GM12891 (cell line): Measurements from ENCODE around the gene MYO5B.

Experiments used
- DNase-seq: peaks from one replicate; pipeline ENCODE4 v3.0.0; 2011; ENCODE audit warnings: low spot score; ENCODE audit not compliant: insufficient read length
- FAIRE-seq: peaks from 2 replicates; lab custom pipeline; 2011; peaks lifted over from hg19 to GRCh38; lab: Jason Lieb, UNC
- PAX5 ChIP-seq: IDR thresholded peaks from 2 replicates; pipeline ENCODE4 v1.6.1; 2011; ENCODE audit warnings: low read length, moderate library complexity, mild to moderate bottlenecking; ENCODE audit not compliant: insufficient read depth, severe bottlenecking
- POLR2A ChIP-seq: IDR thresholded peaks from 2 replicates; pipeline ENCODE4 v1.6.1; 2011; ENCODE audit warnings: low read depth, low read length, control low read depth
- POLR2AphosphoS5 ChIP-seq: IDR thresholded peaks from 2 replicates; pipeline ENCODE4 v1.6.1; 2011; ENCODE audit warnings: low read depth, low read length, control low read depth
- POU2F2 ChIP-seq: IDR thresholded peaks from 2 replicates; pipeline ENCODE4 v1.6.1; 2011; ENCODE audit warnings: low read depth, mild to moderate bottlenecking, control low read depth, low read length, moderate library complexity
- SPI1 ChIP-seq: IDR thresholded peaks from 2 replicates; pipeline ENCODE4 v1.6.1; 2011; ENCODE audit warnings: low read depth, low read length, control low read depth
- TAF1 ChIP-seq: IDR thresholded peaks from 2 replicates; pipeline ENCODE4 v1.6.1; 2011; ENCODE audit warnings: low read depth, low read length, control low read depth

The MYO5B gene

GRCh38 chr18:50172367-50172766 lies 22.6 kb downstream of the MYO5B start:
- DNase-seq (no peak), FAIRE-seq (no peak)
- TF ChIP-seq POLR2A (no peak), SPI1 (no peak), POU2F2 (no peak), POLR2AphosphoS5 (no peak), PAX5 (no peak), TAF1 (no peak)

DNA sequence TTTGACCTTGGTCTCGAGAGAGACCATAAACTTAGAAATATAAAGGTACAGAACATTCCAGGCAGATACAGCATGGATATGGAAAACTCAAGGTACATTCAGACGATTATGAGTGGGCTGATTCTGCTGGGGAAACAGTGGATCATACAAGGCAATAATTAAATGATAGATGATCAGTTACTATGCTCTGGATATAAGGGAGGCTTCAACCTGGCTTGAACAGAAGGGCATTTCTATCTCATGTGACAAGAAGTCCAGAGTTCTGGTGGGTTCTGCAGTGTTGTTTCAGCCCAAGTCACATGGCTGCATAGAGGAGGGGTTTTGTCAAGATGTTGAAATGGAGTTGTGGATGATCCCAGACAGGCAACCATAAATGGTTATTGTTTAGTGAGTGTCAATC lies 23.5 kb downstream of the MYO5B start:
- FAIRE-seq, result no peak
- TF ChIP-seq SPI1, result no peak
- TF ChIP-seq POU2F2, result no peak
- no peak for TF ChIP-seq PAX5
- TF ChIP-seq POLR2A, result no peak
- TF ChIP-seq POLR2AphosphoS5, result no peak
- TF ChIP-seq TAF1, result no peak
- DNase-seq, result no peak

- no peak for TF ChIP-seq POU2F2
- TF ChIP-seq POLR2A, result no peak
- TF ChIP-seq SPI1, result no peak
- TF ChIP-seq TAF1, result no peak
- no peak for TF ChIP-seq POLR2AphosphoS5
- no peak for TF ChIP-seq PAX5
- DNase-seq (no peak), FAIRE-seq (no peak)
These were observed 24.9 kb downstream of the MYO5B start for GRCh38 chr18:50170004-50170403.

- no peak for FAIRE-seq
- TF ChIP-seq SPI1 (no peak), POLR2AphosphoS5 (no peak), POLR2A (no peak), POU2F2 (no peak), PAX5 (no peak)
- DNase-seq, result no peak
These were observed 25.8 kb downstream of the MYO5B start for GRCh38 chr18:50169149-50169548.

- DNase-seq (no peak), FAIRE-seq (no peak)
- TF ChIP-seq POU2F2, result no peak
- TF ChIP-seq POLR2AphosphoS5, result no peak
- TF ChIP-seq SPI1, result no peak
- no peak for TF ChIP-seq POLR2A
- no peak for TF ChIP-seq TAF1
- TF ChIP-seq PAX5, result no peak
These were observed 27.0 kb downstream of the MYO5B start for GRCh38 chr18:50167966-50168365.

GRCh38 chr18:50166901-50167300 lies 28.0 kb downstream of the MYO5B start:
- no peak for TF ChIP-seq POLR2AphosphoS5
- FAIRE-seq (no peak), DNase-seq (no peak)

GRCh38 chr18:50163505-50163904 lies 31.4 kb downstream of the MYO5B start:
- DNase-seq (no peak), FAIRE-seq (no peak)
- TF ChIP-seq PAX5 (no peak), POU2F2 (no peak), TAF1 (no peak), POLR2A (no peak), SPI1 (no peak), POLR2AphosphoS5 (no peak)

DNA sequence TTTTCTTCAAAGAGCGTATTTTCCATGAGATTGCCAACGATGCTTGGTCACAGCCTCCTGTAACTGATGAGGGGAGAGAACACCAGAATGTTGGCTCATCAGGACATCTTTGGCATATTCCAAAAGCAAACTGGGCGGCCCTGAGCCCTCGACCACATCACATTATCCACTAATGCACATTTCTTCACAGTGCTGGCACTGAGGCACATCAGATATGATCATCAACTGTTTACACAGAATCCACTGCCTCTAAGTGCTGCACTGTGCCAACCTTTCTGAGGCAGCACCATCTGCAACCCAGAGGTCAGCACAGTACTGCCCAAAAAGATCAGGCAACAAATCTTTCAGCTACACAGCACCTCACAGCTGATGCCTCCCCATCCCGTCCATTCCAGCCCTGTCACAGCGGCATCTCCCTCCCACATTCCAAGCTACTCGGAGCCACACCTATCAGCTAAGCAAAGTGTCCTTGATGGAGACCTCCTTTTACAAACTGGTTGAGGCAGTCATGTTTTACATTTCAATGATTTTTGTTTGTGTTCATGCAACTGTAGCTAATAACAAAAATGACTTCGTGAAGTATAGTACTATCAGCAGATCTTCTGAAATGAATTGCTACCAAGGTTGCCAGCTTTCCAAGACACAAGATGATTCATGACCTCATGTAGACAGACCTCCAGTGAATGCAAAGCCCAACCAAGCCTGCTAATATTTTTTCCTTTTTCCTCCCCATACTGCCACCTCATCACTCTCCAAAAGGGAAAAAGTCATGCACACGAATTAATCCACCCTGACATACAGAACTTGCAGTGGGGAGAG lies 32.3 kb downstream of the MYO5B start:
- TF ChIP-seq TAF1 (no peak), SPI1 (no peak), POLR2A (no peak), PAX5 (no peak), POLR2AphosphoS5 (no peak), POU2F2 (no peak)
- FAIRE-seq, result no peak
- no peak for DNase-seq

DNA sequence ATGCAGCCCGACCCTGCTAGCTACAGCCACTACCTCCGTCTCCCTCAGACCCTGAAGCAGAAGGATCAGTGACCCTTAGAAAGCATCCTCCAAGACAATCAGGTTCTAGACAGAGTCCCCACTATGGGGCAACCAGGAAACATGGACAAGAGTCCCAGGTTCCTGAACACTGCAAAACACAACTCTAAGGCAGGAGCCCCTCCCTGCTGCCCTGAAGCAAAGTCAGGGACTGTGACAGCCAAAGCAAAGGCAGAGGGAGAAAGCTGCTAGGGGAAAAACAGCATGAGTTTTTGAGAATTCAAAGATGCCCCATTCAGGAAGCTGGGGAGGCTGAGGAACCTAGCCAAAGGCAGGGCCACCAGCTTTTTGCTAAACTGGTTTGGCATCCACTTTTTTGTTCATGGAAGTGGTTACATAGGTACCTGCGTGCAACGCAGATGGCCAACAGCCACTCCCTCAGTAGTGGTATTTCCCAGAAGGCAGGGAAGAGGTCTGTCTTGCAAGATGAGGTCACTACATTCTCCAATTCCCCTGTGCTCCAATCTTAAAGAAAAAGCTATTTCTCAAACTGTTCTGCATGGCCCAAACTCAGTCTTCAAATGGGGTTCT lies 33.2 kb downstream of the MYO5B start:
- FAIRE-seq, result no peak

DNA sequence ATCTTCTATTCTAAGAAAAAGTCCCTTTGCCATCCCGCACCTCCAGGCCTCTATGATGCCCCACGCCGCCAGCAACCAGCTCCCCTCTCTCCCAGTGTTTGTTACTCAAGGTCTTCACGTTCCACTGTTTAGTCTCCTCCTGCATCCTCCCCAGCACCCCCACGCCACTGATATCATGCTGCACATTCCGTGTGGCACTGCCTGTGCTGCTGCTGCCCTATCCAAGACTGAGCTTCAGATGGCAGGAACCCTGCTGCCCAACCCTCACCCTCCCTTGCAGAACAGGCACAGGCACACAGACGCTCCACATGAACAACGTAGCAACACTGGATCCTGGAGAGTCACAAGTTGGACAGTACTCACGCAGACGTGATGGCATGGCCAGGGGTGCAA lies 35.3 kb downstream of the MYO5B start:
- DNase-seq (no peak), FAIRE-seq (no peak)
- TF ChIP-seq PAX5, result no peak
- no peak for TF ChIP-seq POLR2A
- no peak for TF ChIP-seq SPI1
- no peak for TF ChIP-seq POLR2AphosphoS5
- TF ChIP-seq POU2F2, result no peak
- no peak for TF ChIP-seq TAF1

More for the DNA sequence above, 33.2 kb downstream of the MYO5B start:
- no peak for DNase-seq
- TF ChIP-seq POU2F2, result no peak
- TF ChIP-seq POLR2AphosphoS5, result no peak
- TF ChIP-seq PAX5, result no peak
- TF ChIP-seq TAF1, result no peak
- TF ChIP-seq POLR2A, result no peak
- TF ChIP-seq SPI1, result no peak
